NCI-H2171 (cell line): Measurements from ENCODE around the gene SPON2.

Experiments used
- DNase-seq: peaks from one replicate; lab custom pipeline; 2025; lab: John Stamatoyannopoulos, UW

SPON2 gene

GRCh38 chr4:1172228-1172851 lies at the start of gene SPON2:
Gene SPON2 (minus strand): TSS chr4:1172583.
- DNase-seq, result no peak

DNA sequence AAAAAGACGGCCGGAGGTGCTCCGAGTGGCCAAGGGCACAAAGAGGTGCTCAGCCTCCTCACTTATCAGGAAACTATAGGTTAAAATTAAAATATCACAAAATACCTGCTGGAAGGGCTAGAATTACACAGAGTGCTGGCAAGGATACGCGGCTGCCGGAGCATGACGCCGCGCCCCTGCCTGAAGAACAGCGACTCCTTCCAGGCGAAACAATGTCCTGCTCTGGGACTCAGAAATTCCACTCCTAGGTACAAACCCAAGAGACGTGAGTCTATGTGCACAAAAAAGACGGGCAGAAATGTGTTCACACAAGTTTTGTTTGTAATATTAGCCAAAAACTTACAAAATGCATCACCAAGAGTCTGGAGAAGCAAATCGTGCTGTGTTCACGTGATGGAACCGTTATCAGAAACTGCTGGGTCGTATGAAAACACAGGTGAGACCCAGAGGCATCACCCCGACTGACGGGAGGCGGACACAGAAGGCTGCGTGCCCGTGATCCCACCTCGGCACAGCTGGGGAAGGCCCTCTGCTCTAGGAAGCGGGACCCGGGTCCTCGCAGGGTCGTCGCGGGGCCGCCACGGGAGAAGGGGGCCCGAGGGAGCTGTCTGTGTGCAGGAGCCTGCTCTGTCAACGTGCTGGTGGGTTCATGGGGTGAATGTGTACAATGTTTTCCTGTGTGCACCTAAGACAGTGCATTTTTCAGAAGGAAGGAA lies 48.9 kb upstream of the SPON2 start:
- no peak for DNase-seq

DNA sequence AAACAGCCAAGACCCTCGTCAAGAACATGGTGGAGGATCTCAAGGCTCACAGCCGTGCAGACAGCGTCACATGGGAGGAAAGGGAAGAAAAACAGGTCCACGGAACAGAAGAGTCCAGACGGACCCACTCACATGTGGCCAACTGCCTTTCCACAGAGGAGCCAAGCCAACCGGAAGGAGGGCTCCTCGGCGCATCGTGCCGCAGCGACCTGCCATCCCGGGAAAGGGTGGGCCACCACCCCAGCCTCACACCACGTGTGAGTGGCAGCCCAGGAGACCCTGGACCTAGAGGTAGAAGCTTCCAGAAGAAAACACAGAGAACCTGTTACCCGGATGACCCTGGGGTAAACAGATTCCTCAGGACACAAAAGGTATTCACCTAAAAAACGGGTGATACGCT lies 48.2 kb upstream of the SPON2 start:
- no peak for DNase-seq

DNA sequence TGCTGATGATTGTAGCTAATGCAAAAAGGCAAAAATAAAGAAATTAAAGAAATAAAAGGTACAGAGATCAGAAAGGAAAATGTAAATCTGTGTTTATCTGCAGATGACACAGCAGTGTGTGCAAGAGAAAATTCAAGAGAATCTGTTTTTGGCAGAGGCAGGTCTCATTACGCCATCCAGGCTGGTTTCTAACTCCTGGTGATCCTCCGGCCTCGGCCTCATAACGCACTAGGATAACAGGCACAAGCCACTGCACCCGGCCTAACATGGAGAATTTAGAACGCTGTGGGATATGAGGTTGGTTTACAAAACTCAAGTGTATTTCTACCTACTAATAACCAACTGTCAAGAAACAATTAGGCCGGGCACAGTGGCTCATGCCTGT lies 47.2 kb upstream of the SPON2 start:
- no peak for DNase-seq

GRCh38 chr4:1218634-1219565 lies 46.5 kb upstream of the SPON2 start:
- DNase-seq, result no peak

DNA sequence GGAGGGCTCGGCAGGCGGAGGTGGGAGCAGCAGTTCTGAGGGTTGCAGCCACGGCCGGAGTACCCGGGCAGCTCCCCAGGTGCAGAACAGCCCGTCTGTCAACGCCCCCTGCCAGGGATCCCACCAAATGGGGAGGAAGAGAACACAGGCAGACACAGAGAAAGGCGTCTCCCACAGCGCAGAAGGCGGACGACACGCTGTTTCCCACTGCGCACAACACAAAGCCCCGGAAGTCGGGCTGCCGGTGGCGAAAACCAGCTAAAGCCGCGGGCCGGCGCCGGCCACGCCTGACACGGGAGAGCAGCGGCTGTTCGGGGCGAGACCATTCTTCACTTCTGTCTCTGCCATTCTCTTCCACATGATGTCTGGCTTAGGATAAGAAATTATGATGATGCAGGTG lies 45.0 kb upstream of the SPON2 start:
- no peak for DNase-seq

- no peak for DNase-seq
These were observed 44.5 kb upstream of the SPON2 start for GRCh38 chr4:1216869-1217294.

DNA sequence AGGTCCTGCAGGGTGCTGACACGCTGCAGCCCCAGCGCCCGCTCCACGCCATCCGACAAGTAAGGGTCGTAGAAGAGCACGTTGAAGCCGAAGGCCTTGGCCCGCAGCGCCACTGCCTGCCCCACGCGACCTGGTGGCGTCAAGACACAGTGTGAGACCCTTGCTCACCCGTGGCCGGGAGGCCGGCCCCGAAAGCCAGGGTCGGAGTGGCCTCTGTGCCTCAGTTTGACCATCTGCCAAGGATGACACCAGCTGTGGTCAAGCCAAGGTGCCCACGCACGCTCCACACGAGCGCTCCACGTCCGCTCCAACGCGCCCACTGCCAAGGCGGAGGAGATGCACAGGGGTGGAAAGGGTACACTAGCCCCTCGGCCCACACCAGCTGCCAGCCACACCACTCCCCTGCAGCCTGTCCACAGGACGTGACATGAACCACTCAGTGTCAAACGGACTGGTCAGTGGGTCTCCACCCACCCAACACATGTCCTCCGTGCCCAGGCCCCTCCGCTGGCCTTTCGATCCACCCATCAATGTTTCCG lies 43.8 kb upstream of the SPON2 start:
- no peak for DNase-seq

- no peak for DNase-seq
These were observed 43.0 kb upstream of the SPON2 start for GRCh38 chr4:1215141-1216075.

DNA sequence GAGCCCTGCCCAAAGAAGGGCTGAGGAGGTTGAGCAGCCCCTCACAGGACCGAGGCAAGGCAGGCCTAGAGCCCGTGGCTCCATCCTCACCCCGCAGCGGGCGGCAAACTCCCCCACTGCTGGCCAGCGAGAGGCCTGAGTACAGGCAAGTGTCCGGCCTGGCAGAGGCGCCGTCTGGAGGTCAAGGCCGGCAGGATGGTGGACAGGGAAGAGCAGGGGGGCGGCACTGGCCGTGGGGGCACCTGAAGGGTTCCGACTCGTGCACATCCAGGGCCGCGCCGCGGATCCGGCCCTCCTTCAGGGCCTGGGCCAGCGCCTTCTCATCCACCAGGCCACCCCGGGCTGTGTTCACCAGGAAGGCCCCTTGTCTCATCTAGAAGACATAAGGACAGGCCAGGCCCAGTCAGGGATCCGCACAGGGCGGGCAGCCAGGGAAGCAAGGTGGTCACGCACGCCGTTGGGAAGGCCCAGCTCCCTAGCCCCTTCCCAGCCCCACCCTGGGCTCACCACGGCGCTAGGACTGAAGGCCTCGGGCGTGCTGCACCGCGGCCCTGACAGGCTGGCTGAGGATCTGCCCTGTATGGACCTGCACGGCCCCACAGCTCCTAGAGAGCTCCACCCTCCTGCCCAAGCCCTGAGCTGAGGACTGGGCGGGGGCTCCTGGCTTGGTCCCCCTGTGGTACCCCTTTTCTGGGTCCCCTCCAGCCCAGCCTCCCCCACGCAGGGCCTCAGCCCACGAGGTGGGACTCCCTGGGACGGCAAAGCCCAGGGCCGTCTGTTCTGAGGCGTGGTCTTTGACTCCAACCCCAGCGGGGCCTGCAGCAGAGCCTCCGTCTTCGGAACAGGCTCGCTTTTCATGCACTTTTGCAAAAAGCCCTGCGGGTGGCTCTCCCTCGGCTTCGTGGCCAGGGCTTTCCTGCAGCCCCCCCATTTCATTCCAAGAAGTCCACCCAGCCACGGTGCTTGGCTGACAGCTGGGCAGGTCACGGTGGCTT lies 42.0 kb upstream of the SPON2 start:
- DNase-seq, result no peak

- DNase-seq, result no peak
These were observed 41.1 kb upstream of the SPON2 start for GRCh38 chr4:1213336-1213995.

GRCh38 chr4:1212546-1213335 lies 40.4 kb upstream of the SPON2 start:
- no peak for DNase-seq

DNA sequence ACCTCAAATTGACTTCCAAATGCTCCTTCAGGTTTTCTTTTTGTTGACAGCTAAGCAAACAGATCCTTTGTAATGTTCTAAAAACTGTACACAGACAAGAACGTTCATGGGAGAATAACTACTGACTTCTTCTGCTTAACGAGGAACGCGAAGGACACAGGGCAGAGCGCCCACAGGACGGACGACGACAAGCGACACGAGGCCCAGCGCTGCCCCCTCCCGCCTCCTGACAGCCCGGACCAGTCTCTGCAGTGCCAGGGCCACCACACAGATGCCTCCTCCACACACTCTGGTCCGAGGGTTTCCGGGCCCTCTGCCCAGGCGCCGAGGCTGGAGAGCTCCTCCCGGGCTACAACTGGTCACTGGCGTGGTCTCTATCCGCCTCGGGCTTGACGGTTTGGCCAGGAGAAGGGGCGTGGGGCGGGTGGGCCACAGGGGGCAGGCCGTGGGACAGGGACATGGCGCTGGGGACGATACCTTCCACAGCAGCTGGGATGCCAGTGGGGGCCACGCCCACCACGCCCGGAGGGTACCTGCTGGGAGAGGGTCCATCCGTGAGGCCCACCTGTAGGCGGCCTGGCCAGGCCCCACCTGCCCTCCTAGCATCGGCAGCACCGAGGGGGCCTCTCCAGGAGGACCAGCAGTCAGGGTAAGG lies 39.6 kb upstream of the SPON2 start:
- no peak for DNase-seq

- no peak for DNase-seq
These were observed 39.0 kb upstream of the SPON2 start for GRCh38 chr4:1211371-1211770.

GRCh38 chr4:1210971-1211370 lies 38.6 kb upstream of the SPON2 start:
- DNase-seq, result no peak

DNA sequence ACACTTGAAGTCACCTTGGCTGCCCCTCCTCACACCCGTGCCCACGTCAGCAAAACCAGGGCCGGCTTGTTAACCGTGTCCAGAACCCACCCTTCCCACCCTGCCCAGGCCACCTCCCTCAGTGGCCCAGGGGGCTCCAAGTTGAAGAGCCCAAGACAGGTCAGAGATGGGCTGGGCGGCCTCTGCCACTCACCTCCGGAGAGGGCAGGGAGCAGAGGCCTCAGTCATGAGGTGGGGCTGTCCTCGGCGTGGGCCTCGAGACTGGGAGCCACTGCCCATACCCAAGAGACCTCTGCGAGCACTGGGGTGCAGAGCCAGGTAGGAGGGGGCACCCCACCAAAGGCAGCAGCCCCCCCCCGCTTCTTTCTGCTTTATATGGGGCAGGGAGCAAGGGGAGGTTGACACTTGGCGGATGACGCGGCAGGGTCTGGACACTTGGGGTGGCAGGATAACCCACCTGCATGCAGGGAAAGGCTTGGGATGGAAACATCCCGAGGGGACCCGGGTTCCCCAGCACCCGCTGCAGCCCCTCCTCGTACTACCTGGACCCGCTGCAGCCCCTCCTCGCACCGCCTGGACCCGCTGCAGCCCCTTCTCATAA lies 38.0 kb upstream of the SPON2 start:
- DNase-seq, result no peak

DNA sequence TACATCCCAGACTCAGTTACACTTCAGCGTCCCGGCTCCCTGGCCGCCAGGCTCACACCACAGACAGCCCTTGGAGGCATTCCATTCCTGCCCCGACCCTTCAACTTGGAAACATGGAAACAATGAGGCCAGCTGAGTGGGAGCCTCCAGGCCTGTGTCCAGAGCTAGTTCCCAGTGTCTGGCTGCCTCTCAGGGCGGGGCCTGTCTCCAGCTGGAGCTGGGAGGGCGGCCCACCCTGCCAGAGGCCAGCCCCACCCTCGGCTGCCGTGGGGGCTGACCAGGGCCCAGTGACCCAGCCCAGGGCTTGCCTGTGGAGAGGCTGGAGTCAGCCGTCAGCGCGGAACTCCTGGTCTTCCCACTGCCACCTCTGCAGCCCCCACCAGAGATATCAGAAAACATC lies 37.4 kb upstream of the SPON2 start:
- DNase-seq, result no peak
